Stimulated activated CD4-positive, alpha-beta T cell treated with anti-CD3 and anti-CD28 coated beads, Interleukin-1b, Interleukin-23, amount 100 ng/mL, for 24 hours (primary cell): Measurements from ENCODE around the gene LYSMD3.
A peak's percentile ranks its signal among the peaks of the same experiment; 100 is the strongest.

Experiments
- DNase-seq, 4 experiments: peaks; one replicate each; pipeline ENCODE4 v3.0.0-alpha.2; 2020; ENCODE audit warnings: low read depth in 4 of 4, low spot score in 1 of 4

Gene LYSMD3

GRCh38 chr5:90548069-90548593 lies 18.7 kb upstream of the LYSMD3 start:
- DNase-seq: no peak

GRCh38 chr5:90547072-90547536 lies 17.7 kb upstream of the LYSMD3 start:
- no peak for DNase-seq

- DNase-seq: no peak
Measured at GRCh38 chr5:90546216-90546837, 16.9 kb upstream of the LYSMD3 start.

GRCh38 chr5:90545511-90545910 lies 16.1 kb upstream of the LYSMD3 start:
- no peak for DNase-seq

- DNase-seq: no peak
Measured at GRCh38 chr5:90542827-90543519, 13.6 kb upstream of the LYSMD3 start.

- no peak for DNase-seq
Measured at GRCh38 chr5:90534922-90535321, 5.5 kb upstream of the LYSMD3 start.

- DNase-seq: no peak
Measured at GRCh38 chr5:90533794-90534193, 4.4 kb upstream of the LYSMD3 start.

- no peak for DNase-seq
Measured at GRCh38 chr5:90530736-90531487, 1.5 kb upstream of the LYSMD3 start.

- peak in 3 of 4 experiments; percentile 12 to 32 (median 27) for DNase-seq
Measured at GRCh38 chr5:90529939-90530677, 724 bp upstream of the LYSMD3 start.

GRCh38 chr5:90528601-90529193 lies 687 bp downstream of the LYSMD3 start:
- peak in 1 of 4 experiments; percentile 1 for DNase-seq

- no peak for DNase-seq
Measured at GRCh38 chr5:90519081-90519480, 10.3 kb downstream of the LYSMD3 start.

- DNase-seq: no peak
Measured at GRCh38 chr5:90518661-90519060, 10.7 kb downstream of the LYSMD3 start.

- no peak for DNase-seq
Measured at GRCh38 chr5:90514520-90514919, 14.9 kb downstream of the LYSMD3 start.

- DNase-seq: no peak
Measured at GRCh38 chr5:90510438-90510837, 18.9 kb downstream of the LYSMD3 start.

- no peak for DNase-seq
Measured at GRCh38 chr5:90506221-90506620, 23.2 kb downstream of the LYSMD3 start.

- no peak for DNase-seq
Measured at GRCh38 chr5:90504743-90505142, 24.6 kb downstream of the LYSMD3 start.

- no peak for DNase-seq
Measured at GRCh38 chr5:90503596-90503995, 25.8 kb downstream of the LYSMD3 start.

GRCh38 chr5:90495146-90495545 lies 34.2 kb downstream of the LYSMD3 start:
- no peak for DNase-seq

GRCh38 chr5:90494043-90494442 lies 35.3 kb downstream of the LYSMD3 start:
- DNase-seq: no peak

- no peak for DNase-seq
Measured at GRCh38 chr5:90488791-90489190, 40.6 kb downstream of the LYSMD3 start.

GRCh38 chr5:90484540-90484939 lies 44.8 kb downstream of the LYSMD3 start:
- DNase-seq: no peak
